ENCODE results near the gene IQGAP2. TPM values are rescaled to one million over a fixed set of nuclear protein-coding genes. Genes with fewer than 3 reads are reported as not detected.
"Not testable (repeated sequence)": the region's sequence is repeated elsewhere in the genome, so short reads cannot be mapped to it uniquely, and the experiment has no call there.

The IQGAP2 gene
- total RNA-seq, 1 donor from 2014 or later = 72.0 TPM

DNA sequence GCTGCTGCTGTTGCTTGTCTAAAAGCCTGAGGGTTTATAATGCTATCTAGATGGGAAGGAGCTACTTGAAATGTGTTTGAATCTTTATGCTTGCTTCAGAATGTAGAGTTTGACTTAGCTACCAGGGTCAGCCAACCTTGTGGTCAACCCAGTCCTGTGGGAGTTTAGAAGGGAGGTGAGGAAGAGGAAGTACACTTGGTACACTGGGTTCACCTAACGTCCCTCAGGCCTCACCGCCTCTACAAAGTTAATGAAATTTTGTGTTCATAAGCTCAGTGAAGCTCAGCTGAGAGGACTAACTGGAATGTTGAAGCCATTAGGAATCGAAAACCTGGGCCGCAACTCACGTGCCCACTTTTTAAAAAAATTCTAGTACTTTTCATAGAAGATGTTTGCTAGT is 10.7 kb downstream of the IQGAP2 start:
- intact Hi-C loops (cut with micrococcal nuclease) = no loop called here

DNA sequence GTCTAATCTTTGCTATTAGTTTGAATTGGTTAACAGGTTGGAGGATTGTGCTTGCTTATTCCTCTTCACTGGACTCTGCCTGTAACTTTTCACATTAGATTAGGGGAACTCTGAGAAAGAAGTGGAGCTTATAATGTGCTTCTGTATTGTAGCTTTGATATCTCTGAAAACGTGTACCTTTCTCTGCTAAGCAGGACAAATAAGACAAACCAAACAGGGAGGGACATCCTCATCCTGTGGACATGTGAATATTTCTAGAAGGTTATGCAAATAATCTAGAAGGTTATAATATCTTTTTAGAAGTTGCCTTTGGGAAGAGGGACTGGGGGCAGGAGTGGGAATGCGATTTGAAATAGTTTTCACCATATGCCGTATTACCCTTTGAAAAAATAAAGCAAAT is 11.7 kb downstream of the IQGAP2 start:
- intact Hi-C loops (cut with micrococcal nuclease) = no loop called here

DNA sequence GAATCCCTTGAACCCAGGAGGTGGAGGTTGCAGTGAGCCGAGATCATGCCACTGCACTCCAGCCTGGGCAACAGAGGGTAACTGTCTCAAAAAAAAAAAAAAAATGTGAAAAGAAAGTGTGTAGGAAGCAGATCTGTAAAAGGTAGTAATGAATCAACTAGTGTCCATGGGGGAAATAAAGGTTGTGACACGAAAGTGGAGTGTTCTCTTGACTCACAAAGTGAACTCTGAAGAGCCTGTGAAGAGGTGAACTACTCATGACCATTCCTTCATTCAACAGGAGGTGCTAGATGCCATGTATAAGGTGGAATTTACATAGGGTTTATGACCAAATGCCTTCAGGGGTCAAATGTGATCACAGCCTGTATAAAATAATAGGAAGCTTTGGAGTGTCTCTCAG is 12.8 kb downstream of the IQGAP2 start:
- intact Hi-C loops (cut with micrococcal nuclease) = no loop called here

DNA sequence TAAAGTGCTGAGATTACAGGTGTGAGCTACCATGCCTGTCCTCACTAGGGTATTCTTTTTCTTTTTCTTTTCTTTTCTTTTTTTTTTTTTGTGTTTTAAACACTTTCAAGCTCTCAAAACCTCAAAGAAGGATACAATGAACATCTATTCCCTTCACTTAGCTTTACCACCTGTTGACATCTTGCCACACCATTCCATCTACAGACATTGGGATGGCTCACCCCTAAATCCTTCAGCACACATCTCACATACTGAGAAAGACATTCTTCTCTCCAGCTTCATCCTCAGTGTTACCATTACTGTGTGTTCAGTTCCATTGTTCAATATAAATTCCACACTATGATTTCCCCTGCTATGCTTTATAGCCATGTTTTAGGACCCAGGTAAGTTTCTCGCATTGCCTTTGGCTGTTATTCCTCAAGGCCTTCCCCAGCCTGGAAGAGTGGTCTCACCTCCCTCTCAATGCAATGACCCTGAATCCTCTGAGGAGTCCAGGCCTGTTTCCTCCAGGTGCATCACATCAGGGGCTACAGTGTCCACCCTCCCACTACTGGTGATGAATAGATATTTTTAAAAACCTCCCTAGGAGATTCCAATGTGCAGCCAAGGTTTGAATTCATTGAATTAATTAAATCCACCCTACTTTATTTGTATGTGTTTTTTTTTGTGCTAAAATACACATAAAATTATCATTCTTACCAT is 16.7 kb downstream of the IQGAP2 start:
- intact Hi-C loops (cut with micrococcal nuclease) = no loop called here

DNA sequence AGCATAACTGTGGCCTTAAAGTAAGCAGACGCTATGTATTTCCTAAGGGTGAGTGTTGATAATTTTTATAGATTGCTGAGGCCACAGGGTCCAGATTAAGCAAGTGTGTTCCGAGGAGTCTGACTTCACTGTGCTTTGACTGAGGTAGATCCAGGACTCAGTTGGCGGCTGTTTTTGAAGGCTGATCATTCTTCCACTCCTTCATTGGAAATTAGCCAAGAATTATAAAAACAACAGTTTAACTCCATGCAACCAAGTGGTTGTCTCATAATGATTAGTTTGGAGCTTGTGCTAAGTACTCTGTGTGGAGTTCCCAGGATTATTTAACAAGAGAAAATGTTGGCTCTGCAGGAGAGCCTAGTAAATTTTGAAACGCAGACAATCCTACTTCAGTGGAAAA is 19.1 kb downstream of the IQGAP2 start:
- intact Hi-C loops (cut with micrococcal nuclease) = no loop called here

DNA sequence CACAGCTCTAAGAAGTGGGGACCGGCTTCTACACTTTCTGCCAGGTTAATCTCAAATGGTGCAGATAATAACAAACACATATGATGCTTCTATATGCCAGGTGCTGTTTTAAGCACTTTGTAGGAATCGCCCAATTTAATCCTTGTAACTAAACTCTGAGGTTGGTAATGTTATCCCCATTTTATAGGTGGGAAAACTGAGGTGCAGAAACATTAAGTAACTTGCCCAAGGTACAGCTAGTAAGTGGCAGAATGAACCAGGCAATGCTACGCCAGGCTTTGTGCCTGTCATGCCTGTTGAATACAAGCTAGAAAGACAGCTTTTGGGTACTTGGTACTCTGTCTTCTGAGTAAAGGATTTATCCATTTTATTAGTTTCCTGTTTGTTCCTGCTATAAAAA is 19.7 kb downstream of the IQGAP2 start:
- intact Hi-C loops (cut with micrococcal nuclease) = no loop called here

DNA sequence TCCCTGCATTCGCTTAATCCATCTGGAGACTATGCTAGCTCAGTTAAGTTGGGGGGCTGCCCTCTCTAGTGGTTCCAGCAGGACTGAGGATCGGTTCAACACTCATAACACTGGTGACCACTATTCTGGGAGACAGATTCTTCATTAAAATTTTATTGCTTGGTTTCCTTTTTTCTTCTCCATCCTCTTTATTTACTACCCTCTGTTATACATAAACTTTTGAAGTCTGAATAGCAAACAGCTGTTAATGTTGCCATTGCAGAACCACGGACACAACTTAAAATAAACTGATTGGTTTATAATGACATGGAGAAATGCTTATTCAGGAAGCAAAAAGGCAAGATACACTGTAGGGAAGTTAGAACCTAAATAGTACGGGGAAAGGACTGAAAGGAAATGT is 22.1 kb downstream of the IQGAP2 start:
- intact Hi-C loops (cut with micrococcal nuclease) = no loop called here

DNA sequence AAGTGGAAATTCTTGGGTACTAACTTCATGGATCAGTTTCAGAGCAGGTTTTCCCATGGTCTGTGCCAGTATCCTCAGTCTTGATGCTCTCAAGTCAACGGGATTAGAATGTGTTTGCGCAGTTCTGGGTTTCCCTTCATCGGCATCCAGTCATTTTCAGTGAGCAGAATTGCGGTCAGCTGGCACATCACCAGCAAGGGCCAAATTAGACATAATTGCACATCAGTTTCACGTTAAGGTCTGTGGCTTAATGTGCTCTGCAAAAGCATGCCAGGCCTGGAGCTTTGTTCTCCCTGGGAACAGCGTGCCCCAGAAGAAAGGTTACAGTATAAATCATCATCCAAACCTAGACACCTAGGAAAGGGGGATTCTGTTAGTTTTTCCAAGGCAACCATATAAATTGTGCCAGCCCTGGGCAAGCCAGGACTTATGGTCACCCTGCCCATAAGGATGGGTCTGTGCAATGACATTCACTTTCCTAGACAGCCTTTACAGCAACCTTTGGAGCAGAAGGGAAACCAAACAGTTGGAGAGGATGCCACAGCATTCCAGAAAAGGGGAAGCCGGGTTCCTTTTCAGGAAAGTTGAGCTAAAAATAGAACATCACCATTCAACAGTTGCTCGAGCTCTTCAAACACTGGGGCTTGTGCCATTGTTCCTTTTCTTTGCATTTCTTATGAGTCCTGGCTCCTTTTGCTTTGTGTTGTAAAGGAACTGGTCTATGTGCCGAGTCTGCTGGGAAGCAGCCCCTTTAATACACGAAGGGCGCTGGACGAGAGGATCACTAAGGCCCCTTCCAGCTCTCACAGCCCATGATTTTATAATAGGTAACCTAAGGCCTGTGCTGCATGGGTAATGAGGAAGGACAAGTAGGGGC is 23.1 kb downstream of the IQGAP2 start:
- intact Hi-C loops (cut with micrococcal nuclease) = no loop called here

DNA sequence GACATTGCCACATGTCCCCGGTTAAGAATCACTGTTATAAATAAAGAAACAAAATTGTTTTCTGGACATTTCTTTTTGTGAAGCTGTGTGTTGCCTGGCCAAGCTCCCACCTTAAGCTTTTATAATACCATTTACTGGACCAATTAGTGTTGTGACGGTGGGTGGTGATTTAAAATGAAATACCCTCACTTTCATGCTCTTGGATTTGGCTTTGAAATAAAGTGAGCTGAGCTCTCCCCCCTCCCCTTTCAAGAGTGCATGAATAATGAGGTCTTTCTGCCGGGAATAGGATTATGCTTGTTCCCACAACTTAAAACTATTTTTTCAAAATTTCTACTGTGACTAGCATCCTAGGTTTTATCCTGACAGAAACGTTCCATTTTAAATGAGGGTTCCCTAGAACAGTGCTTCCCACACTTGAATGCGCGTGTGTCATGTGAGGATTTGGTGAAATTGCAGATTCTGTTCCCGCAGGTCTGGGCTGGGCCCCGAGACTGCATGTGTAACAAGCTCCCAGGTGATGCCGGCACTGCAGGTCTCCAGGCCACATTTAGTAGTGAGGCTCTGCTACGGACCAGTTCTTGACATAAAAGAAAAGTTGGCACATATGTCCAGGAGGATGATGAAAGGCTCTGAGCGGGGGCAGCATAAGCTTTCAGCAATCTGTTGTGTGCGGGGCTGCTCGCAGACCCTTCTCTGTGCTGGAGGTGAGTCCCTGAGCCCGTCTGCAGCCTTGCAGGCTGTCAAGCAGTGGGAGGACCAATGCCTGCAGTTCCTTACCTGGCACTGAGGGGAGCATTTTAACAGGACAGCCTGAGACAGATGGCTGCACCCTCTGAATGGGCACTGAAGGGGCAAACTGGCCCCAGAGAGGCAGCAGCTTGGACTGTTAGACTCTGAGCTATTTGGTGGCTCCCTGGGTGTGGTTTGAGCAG is 24.4 kb downstream of the IQGAP2 start:
- intact Hi-C loops (cut with micrococcal nuclease) = no loop called here

DNA sequence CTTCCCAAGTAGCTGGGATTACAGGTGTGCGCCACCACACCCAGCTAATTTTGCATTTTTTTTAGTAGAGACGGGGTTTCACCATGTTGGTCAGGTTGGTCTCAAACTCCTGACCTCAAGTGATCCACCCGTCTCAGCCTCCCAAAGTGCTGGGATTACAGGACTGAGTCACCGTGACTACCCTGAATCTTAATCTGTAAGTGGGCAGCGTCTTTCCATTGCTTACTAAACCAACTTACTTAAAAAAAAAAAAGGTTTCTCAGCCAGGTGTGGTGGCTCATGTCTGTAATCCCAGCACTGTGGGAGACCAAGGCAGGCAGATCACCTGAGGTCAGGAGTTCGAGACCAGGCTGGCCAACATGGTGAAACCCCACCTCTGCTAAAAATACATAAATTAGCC is 25.5 kb downstream of the IQGAP2 start:
- intact Hi-C loops (cut with micrococcal nuclease) = not testable (repeated sequence)

DNA sequence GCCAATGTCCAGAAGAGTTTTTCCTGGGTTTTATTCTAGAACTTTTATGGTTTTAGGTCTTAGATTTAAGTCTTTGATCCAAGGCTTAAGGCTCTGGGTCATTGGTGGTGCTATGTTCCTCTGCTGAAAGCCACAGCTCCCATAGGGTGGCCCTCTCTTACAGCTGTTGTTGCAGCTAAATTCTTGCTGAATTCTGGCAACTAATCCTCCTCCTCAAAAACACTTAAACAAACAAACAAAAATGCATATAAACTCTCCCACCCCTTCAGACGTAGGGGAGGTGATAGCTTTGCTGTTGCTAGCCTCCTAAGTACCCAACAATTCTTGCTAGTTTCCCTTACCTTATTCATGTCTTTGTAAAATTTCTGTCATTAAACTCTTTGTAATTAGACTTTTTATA is 30.2 kb downstream of the IQGAP2 start:
- intact Hi-C loops (cut with micrococcal nuclease) = no loop called here

DNA sequence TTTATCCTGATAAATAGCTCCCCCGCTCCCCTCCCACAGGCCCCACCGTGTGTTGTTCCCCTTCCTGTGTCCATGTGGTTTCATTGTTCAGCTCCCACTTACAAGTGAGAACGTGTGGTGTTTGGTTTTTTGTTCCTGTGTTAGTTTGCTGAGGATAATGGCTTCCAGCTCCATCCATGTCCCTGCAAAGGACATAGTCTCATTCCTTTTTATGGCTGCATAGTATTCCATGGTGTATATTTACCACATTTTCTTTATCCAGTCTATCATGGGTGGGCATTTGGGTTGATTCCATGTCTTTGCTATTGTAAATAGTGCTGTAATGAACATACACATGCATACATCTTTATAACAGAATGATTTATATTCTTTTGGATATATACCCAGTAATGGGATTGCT is 34.4 kb downstream of the IQGAP2 start:
- intact Hi-C loops (cut with micrococcal nuclease) = not testable (repeated sequence)

DNA sequence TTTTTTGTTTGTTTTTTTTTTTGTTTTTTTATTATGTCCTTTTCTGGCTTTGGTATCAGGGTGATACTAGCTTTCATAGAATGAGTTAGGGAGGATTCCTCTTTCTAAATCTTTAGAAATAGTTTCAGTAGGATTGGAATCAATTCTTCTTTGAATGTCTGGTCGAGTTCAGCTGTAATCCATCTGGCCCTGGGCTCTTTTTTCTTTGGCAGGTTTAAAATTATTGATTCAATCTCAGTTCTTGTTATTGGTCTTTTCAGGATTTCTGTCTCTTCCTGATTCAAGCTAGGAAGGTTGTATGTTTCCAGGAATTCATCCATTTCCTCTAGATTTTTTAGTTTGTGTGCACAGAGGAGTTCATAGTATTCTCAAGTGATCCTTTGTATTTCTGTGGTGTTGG is 34.9 kb downstream of the IQGAP2 start:
- intact Hi-C loops (cut with micrococcal nuclease) = no loop called here

DNA sequence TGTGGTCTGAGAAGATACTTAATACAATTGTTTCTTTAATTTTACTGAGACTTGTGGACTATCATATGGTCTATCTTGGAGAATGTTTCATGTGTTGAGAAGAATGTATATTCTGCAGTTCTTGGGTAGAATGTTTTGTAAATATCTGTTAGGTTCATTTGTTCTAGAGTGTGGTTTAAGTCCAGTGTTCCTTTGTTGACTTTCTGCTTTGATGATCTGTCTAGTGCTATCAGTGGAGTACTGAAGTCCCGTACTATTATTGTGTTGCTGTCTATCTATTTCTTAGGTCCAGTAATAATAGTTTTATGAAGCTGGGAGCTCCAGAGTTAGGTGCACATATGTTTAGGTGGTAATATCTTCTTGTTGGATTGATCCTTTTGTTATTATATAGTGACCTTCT is 36.1 kb downstream of the IQGAP2 start:
- intact Hi-C loops (cut with micrococcal nuclease) = no loop called here

DNA sequence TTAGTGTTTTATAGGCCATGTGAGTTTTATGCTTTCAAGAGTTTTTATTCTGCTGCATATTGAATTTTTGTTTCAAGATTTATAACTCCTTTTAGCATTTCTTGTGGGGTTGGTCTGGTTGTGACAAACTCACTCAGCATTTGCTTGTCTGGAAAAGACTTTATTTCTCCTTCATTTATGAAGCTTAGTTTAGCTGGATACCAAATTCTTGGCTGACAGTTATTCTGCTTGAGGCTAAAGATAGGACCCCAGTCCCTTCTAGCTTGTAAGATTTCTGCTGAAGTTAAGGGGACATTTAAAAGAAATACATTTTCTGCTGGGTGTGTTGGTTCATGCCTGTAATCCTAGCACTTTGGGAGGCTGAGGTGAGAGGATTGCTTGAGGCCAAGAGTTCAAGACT is 36.8 kb downstream of the IQGAP2 start:
- intact Hi-C loops (cut with micrococcal nuclease) = no loop called here

DNA sequence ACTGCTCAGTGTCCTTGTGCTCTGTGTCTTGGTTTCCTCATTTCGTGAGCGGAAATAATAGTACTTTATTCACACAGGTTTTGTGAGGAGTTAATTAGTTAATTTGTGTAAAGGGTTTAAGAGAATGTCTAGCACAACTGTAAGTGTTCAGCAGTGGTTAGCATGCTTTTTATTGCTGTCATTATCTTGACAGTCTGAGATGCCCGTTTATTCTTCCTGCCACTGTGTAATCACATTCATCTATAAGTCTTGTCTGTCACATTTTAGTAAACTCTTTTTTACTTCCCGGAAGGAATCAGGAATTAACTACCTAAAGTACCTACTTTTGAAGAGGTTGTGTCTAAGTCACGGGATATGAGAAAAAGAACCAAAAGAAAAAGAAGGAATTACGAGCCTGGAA is 38.0 kb downstream of the IQGAP2 start:
- intact Hi-C loops (cut with micrococcal nuclease) = no loop called here

DNA sequence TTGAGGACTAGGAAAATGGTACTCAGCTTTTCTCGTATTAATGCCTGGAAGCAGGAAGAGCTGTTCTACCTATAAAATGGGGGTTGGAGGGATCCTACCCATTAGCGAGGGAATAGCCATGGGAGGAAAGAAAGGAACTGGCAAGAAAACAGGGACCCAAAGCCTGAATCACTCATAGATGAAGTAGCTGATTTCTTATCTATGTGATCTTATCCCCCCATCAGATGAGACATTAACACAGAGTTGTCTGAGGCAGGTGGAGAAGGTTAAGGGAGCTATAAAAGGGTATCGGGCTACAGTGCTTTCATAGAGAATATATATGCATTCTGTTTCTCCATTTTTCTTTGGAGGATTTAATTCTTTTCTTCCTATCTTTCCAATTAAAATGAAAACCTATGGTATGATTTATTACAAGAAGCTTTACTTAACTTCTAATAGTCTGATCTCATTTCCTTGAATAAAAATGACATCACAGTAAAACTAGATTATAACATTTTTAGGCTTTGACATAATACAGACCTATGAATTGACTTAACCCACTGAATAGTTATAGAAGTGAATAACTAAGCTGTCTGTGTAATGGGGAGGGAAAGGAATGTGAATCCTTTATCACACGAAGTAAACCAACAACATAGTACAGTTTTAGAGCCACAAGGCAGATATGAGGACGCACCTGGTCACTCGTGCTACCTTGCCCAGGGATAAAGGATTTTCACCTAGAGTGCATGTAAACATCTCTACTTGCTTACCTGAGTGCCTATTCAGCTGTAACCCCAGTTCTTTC is 39.0 kb downstream of the IQGAP2 start:
- intact Hi-C loops (cut with micrococcal nuclease) = no loop called here

DNA sequence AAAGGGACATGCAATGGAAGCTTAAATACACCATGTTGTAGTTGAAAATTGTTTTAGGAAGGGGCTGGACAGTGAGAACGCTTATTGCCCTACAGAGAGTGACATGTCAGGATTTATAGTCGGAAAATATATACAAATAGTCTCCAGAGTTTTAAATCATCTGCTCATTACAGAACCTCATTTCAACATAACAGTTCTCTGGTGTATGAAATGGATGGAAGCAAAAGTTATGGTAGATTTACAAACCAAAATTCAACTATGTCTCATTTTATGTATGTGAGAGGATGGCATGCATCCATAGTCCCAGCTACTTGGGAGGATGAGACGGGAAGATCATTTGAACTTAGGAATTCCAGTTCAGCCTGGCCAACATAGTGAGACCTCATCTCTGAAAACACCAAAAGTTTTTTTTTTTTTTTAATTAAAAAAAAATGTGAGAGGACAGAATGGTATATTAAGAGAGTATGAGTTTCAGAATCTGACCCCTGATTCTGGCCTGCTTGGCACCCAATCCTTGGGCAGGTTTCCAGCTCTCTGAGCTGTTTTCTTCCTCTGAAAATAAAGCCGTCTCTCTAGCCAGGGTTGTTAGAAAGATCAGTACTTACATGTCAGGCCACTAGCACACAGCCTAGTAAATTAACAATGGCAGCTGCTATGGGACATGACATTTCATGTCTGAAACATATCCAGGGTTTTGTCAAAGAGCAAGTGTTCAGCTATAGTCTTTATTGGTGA is 40.1 kb downstream of the IQGAP2 start:
- intact Hi-C loops (cut with micrococcal nuclease) = no loop called here

DNA sequence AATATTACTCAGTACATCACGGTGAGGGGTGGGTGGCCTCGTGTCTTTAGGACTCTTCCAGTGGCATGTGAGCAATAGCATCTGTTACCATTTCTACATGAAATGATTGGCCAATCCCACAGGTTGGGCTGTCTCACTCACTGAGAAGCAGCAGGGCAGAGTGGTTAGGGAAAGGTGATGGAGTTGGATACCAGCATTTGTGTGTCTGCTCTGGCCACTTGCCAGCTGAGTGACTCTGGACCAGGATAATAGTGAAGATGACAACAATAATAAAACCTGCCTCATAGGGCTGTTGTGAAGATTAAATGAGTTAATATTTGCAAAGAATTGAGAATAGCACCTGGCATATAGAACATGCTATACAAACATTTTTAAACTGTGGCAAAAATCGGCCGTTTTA is 42.0 kb downstream of the IQGAP2 start:
- intact Hi-C loops (cut with micrococcal nuclease) = no loop called here

DNA sequence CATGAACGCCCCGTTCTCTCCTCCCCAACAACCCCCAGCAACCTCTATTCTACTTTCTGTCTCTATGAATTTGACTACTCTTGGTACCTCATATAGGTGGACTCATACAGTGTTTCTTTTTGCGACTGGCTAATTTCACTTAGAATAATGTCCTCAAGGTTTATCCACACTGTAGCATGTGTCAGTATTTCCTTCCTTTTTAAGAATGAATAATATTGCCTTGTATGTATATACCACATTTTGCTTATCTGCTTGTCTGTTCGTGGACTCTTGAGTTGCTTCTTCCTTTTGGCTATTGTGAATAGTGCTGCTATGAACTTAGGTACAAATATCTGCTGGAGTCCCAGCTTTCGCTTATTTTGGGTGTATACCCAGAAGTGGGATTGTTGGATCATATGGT is 42.7 kb downstream of the IQGAP2 start:
- intact Hi-C loops (cut with micrococcal nuclease) = no loop called here
